Right lobe of liver (tissue), 6 donors: ENCODE measurements around the gene PERM1. TPM values are rescaled to one million over a fixed set of nuclear protein-coding genes. Genes with fewer than 3 reads are reported as not detected.

Experiments used
- ATAC-seq, 4 donors: fragments of 200-7000 bp; cut with Tn5 transposase; one replicate each; pipeline ENCODE4 v1.9.1; 2020; ENCODE audit warnings: mild to moderate bottlenecking in 4 of 4, moderate library complexity in 4 of 4
- DNase-seq, 3 donors: peaks; one replicate each; pipeline ENCODE4 v3.0.0-alpha.2; 2020
- H3K27ac ChIP-seq, 3 donors: fragments of 200-600 bp; one replicate each; pipeline ENCODE4 v1.8.0; 2022
- H3K27me3 ChIP-seq, 2 donors: fragments of 200-600 bp; one replicate each; pipeline ENCODE4 v1.8.0; 2022
- H3K36me3 ChIP-seq, 4 donors: fragments of 200-600 bp; sonication (generic) in 1 of 4; one replicate each; pipeline versions ENCODE4 v1.5.1 to v1.8.0; 2017 to 2022; ENCODE audit warnings: control low read depth in 1 of 4
- H3K4me1 ChIP-seq, 4 donors: fragments of 200-600 bp; sonication (generic) in 1 of 4; one replicate each; pipeline versions ENCODE4 v1.5.1 to v1.8.0; 2017 to 2022; ENCODE audit warnings: control low read depth in 1 of 4
- H3K4me3 ChIP-seq, 3 donors: fragments of 200-600 bp; one replicate each; pipeline ENCODE4 v1.8.0; 2022
- H3K9me3 ChIP-seq, 4 donors: fragments of 200-600 bp; sonication (generic) in 1 of 4; one replicate each; pipeline versions ENCODE4 v1.5.1 to v1.8.0; 2017 to 2022; ENCODE audit warnings: control low read depth in 1 of 4
- POLR2A ChIP-seq: fragments of 450-650 bp; IDR thresholded peaks from one replicate; pipeline ENCODE4 v1.6.1; 2017; ENCODE audit warnings: antibody characterized with exemption, mild to moderate bottlenecking
- WGBS: methylation state at CpG from one replicate; pipeline ENCODE4 v1.1.6; 2018; ENCODE audit warnings: low coverage, low lambda C conversion rate; ENCODE audit not compliant: insufficient coverage; ENCODE audit errors: missing lambda C conversion rate; 5-methylcytosine and 5-hydroxymethylcytosine counted together
- intact Hi-C, 2 donors: fragments of 100-400 bp; cut with DNase I; formaldehyde crosslinking; loops; one replicate each; pipeline versions ENCODE4 v1.11.2 to v1.14.1; 2022
- total RNA-seq, 6 experiments: library from RNA; depleted of rRNA in 2 of 6; stranded (reverse); fragments of >200 nt in 2 of 6; fragmentation: NEBNext Ultra II Directional in 3 of 6; extraction: Animal tissue kit (Norgen Biotek cat#: 25700) in 3 of 6; gene quantifications; one replicate each; pipeline versions ENCODE4 v1.1.0 to v1.2.4, GENCODE V29; 2016 to 2023
- TF ChIP-seq, protein P1 (sequence below), 4 donors: fragments of 200-600 bp in 3 of 4; fragments of 450-650 bp in 1 of 4; IDR thresholded peaks; one replicate each; pipeline versions ENCODE4 v1.5.1 to v1.8.0; 2016 to 2022; ENCODE audit warnings: antibody characterized with exemption in 4 of 4, mild to moderate bottlenecking in 2 of 4
- donor health status: DM: no; HTN: yes; CAD: no.
- donor health status: DM: no; HTN: no; CAD: no.
- donor health status: DM: no; HTN: no; CAD: no.
- donor health status: DM: no; HTN: yes; CAD: no.
- donor health status: DM: no; HTN: yes; CAD: no.

PERM1 gene
- total RNA-seq, 6 experiments from 2014 or later = 0.18 to 0.46 (median 0.28) TPM; not detected in 2

DNA sequence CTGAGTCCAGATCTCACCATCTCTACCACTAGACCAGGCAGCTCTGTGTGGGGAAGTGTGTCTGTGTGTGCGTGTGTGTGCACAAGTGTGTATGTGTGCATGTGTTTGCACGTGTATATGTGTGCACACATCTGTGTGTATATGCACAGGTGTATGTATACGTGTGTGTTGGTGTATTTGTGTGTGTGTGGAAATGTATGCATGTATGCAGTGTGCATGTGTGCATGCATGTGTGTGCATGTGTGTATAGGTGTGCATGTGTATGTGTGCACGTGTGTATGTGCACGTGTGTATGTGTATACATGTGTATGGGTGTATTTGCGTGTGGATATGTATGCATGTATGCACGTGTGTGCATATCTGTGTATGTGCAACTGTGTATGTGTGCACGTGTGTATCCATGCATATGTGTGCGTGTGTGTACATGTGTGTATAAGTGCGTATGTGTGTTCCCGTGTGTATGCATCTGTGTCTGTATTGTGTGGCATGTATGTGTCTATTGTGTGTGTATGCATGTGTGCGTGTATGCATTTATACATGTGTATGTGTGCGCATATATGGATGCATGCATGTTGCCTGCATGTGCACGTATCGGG is 12.5 kb downstream of the PERM1 start:
- ATAC-seq (no peak), DNase-seq (no peak)
- Histone ChIP-seq H3K27me3 (peaks cover 0 to 12% of the 10 kb centered on the region in 2 donors), H3K4me3 (no peak overlapping the region), H3K27ac (no peak overlapping the region), H3K36me3 (no peaks in the 10 kb centered on the region), H3K4me1 (peaks cover 0 to 8% (median 2%) of the 10 kb centered on the region in 4 donors), H3K9me3 (no peaks in the 10 kb centered on the region)
- TF ChIP-seq, protein P1, sequence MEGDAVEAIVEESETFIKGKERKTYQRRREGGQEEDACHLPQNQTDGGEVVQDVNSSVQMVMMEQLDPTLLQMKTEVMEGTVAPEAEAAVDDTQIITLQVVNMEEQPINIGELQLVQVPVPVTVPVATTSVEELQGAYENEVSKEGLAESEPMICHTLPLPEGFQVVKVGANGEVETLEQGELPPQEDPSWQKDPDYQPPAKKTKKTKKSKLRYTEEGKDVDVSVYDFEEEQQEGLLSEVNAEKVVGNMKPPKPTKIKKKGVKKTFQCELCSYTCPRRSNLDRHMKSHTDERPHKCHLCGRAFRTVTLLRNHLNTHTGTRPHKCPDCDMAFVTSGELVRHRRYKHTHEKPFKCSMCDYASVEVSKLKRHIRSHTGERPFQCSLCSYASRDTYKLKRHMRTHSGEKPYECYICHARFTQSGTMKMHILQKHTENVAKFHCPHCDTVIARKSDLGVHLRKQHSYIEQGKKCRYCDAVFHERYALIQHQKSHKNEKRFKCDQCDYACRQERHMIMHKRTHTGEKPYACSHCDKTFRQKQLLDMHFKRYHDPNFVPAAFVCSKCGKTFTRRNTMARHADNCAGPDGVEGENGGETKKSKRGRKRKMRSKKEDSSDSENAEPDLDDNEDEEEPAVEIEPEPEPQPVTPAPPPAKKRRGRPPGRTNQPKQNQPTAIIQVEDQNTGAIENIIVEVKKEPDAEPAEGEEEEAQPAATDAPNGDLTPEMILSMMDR (IDR thresholded peaks at IDR 0.05) = no peak
- no peak for TF ChIP-seq POLR2A
- WGBS = 67% methylated on average over 14 of the region's 15 CpGs
- intact Hi-C loops = no loop called here

DNA sequence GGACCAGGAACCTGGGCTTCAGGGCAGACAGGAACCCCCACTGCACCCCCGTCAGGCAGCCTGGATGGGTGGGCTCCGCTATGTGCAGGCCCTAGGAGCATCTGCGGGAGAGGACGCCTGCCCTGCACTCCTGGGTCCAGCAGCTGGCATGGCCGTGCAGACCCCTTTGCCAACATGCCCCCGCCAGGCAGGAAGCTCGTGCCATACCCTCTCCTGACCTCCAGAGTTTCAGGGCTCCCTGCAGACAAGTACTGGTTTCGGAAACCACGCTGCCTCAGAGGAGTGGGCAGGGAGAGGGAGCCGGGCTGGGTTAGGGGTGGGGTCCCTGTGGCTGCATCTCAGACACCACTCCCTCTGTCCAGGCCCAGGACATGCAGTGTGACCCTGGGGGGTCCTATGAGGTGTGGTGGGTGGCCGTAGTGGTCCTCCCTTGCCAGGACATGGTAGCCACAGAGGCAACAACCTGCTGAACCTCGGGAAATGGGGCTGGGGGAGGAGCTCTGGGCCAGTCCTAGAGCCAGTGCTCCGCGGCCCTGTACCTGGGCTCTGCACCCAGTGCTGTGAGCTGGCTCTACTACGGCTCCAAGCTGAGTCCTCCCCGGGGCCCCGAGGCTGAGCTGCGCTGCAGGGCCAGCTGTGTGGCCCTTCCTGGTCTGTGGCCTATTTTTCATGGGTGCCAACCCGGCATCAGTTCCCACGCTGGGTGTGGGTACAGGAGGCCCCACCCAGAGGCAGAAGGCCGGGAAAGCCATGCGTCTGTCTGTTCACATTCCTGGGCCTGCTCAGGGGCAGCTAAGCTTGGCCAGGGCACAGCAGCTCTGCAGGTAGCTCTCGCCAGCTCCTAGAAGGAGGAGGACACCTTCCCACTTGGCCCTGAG is 14.2 kb downstream of the PERM1 start:
- no peak overlapping the region for H3K4me3 ChIP-seq

DNA sequence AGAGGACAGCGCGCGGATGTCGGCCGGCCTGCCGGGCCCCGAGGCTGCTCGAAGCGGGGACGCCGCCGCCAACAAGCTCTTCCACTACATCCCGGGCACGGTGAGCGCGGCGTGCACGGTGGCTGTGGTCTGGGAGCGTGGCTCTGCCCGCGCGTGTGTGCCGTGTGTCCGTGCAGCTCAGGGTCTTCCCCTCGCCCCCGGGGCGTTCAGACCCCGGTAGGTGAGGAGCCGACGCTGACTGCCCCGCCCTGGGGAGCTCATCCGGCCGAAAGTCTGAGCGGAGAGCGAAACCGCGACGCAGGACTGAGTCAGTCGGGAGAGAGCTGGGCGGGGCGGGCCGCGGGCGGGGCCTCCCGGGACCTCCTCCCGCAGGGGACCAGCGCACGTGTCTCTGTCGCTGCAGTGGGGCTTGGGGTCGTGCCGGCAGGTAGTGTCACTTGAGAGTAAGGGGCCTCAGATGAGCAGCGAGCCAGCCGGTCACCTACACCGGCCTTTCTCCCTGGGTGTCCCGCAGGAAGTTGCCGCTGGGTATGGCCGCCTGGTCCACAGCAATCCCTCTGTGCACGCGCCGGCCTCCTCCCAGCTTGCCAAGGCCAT is 15.1 kb downstream of the PERM1 start:
- peaks cover 0 to 12% of the 10 kb centered on the region in 2 donors for H3K27me3 ChIP-seq
- intact Hi-C loops = no loop called here
- H3K9me3 ChIP-seq = no peaks in the 10 kb centered on the region
- peak; percentile 49 for TF ChIP-seq POLR2A
- TF ChIP-seq, protein P1 (IDR thresholded peaks at IDR 0.05) = no peak
- H3K4me3 ChIP-seq = peak overlapping the region; percentile 48 to 63 (median 57)
- ATAC-seq = peak; percentile 82 to 88 (median 83)
- H3K4me1 ChIP-seq = peaks cover 0 to 8% (median 2%) of the 10 kb centered on the region in 4 donors
- DNase-seq = peak; percentile 76 to 88 (median 76)
- peak overlapping the region; percentile 43 to 83 (median 52) for H3K27ac ChIP-seq
- no peaks in the 10 kb centered on the region for H3K36me3 ChIP-seq
- WGBS = 0% methylated on average over 25 of the region's 60 CpGs

More for the DNA sequence above, 14.2 kb downstream of the PERM1 start:
- ATAC-seq = no peak
- Histone ChIP-seq H3K27me3 (peaks cover 0 to 12% of the 10 kb centered on the region in 2 donors), H3K36me3 (no peaks in the 10 kb centered on the region), H3K9me3 (no peaks in the 10 kb centered on the region), H3K4me1 (peaks cover 0 to 8% (median 2%) of the 10 kb centered on the region in 4 donors), H3K27ac (no peak overlapping the region)
- intact Hi-C loops = no loop called here
- TF ChIP-seq, protein P1 (IDR thresholded peaks at IDR 0.05) = no peak
- TF ChIP-seq POLR2A = no peak
- no CpG with 5 or more reads among the region's 23 CpGs for WGBS
- peak in 1 of 3 donors; percentile 18 for DNase-seq

DNA sequence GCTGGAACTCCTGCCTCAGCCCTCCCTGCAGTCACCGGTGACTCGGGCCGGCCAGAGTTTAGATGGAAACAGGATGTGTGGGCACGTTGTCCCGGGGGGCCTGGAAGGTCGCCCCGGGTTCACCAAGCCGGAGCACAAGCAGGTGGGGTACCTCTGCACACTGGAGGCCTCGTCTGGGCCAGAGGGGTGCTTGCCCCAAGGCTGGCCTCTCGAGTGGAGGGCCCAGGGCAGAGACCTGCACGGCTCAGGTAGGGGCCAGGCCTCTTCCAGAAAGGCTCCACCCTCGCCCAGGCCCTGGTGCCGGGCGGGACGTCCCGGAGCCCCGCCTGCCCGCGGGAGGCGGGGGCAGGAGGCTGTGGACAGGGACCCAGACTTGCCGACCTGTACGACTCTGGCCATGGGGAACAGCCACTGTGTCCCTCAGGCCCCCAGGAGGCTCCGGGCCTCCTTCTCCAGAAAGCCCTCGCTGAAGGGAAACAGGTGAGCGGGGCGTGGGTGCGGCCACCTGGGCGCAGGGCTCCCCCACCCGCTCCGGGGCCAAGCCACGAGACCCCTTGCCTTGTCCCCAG is 15.7 kb downstream of the PERM1 start, which contains the start of gene PLEKHN1:
Gene PLEKHN1 (plus strand): TSS at position 348 of the 569 bp plus-strand sequence. CDS start 50 bp downstream, at position 398.
- TF ChIP-seq, protein P1 (IDR thresholded peaks at IDR 0.05) = no peak
- TF ChIP-seq POLR2A = no peak
- H3K27ac ChIP-seq = peak within 1 kb of the TSS; percentile 43 to 83 (median 52)
- DNase-seq = peak in 1 of 3 donors; percentile 66
- peaks cover 0 to 10% of the 10 kb centered on the region in 2 donors for H3K27me3 ChIP-seq
- ATAC-seq = peak; percentile 67 to 85 (median 74)
- no peaks in the 10 kb centered on the region for H3K9me3 ChIP-seq
- H3K4me1 ChIP-seq = peaks cover 0 to 8% (median 2%) of the 10 kb centered on the region in 4 donors
- H3K4me3 ChIP-seq = peak within 1 kb of the TSS; percentile 48 to 63 (median 57)
- intact Hi-C loops = no loop called here
- H3K36me3 ChIP-seq = no peaks in the 10 kb centered on the region
- 0% methylated on average over 3 of the region's 31 CpGs for WGBS
